Liver (tissue), 3 donors: ENCODE data around the gene BBS4.

Experiments used
- CTCF ChIP-seq: fragments of 150-350 bp; IDR thresholded peaks from 2 replicates; pipeline ENCODE4 v1.5.1; 2017; ENCODE audit warnings: improper control_type of control experiment, low read depth, low read length; ENCODE audit not compliant: missing input control
- FOXA1 ChIP-seq: IDR thresholded peaks from 2 replicates; pipeline ENCODE4 v1.6.1; 2016; ENCODE audit warnings: antibody characterized with exemption
- GABPA ChIP-seq, 2 donors: IDR thresholded peaks in 1 of 2; conservative IDR thresholded peaks in 1 of 2; 2 replicates each; pipeline ENCODE4 v1.6.1; 2016; ENCODE audit warnings: antibody characterized with exemption in 2 of 2, mild to moderate bottlenecking in 1 of 2, moderate library complexity in 1 of 2
- HNF4G ChIP-seq: IDR thresholded peaks from 2 replicates; pipeline ENCODE4 v1.6.1; 2016; ENCODE audit warnings: antibody characterized with exemption
- YY1 ChIP-seq: IDR thresholded peaks from 2 replicates; pipeline ENCODE4 v1.6.1; 2016; ENCODE audit warnings: antibody characterized with exemption, mild to moderate bottlenecking
- donor health status: healthy.
- donor health status: healthy.

- TF ChIP-seq CTCF, result peak; percentile 49
- TF ChIP-seq FOXA1, result peak; percentile 63
- no peak for TF ChIP-seq HNF4G
- TF ChIP-seq YY1, result no peak
- peak in 1 of 2 donors; percentile 78 for TF ChIP-seq GABPA (IDR thresholded peaks at IDR 0.05 in 1 of 2, conservative IDR thresholded peaks at IDR 0.05 in 1 of 2)
Observed at GRCh38 chr15:72783640-72784455, 97.8 kb downstream of the BBS4 start, which contains the start of gene ADPGK.
